Femur (tissue), 1 donor: ENCODE measurements around the gene HPSE2.
A peak's percentile ranks its signal among the peaks of the same experiment; 100 is the strongest.
"Not testable (repeated sequence)": the region's sequence is repeated elsewhere in the genome, so short reads cannot be mapped to it uniquely, and the experiment has no call there.

Source experiments
- DNase-seq: peaks from one replicate; pipeline ENCODE4 v3.0.0-alpha.2; 2017

Gene HPSE2

DNA sequence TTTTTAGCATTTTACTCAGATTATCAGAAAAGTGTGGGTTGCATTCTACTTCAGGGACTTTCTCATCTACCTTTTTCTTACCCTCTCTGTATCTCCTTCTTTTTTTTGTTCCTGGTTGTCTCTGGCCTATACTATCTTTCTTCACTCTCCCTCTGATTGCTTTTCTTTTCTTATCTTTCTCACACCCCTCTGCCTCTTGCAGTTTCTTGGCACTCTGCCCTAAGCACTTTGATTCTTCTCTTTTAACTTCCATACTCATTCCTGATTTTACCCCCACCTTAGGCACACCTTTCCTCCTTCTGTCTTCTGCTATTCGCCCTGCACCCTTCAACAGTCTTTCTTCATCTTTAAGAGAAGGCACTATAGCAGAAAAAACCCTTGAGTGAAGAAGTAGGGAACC lies 696.1 kb downstream of the HPSE2 start:
- DNase-seq, result no peak

DNA sequence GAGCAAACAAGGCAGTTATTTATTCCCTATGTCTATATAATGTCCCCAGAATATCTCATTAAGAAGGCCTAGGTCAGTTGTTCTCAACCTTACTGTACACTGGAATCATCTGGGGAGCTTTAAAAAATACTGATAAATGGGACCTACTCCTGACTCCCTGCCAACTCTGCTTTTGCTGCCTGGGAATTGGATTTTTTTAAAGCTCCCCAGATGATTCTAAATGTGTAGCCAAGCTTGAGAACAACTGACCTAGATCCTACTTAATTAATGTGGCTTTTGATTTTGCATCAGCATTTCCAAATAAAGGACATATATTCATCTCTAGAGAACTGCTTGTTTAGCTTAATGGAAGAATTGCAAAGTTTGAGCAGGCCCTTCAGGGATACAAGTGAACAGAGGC lies 697.2 kb downstream of the HPSE2 start:
- DNase-seq, result no peak

DNA sequence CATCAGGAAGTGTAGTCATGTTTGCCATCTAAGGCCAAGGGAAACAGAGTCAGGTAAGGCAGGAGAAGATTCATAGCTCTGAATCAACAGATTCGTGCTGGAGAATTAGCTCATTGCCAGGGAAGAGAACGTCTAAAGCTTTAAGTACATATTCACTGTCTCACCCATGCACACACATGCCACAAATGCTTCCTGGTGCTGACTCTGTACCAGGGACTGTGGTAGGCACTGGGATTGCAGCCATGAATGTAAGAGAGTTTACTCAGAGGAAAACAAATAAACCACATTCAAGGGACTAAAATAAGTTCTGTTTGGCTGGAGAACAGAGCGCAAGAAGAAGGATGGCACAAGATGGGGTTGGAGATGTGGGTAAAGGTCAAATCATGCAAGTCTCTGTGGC lies 699.1 kb downstream of the HPSE2 start:
- DNase-seq, result peak; percentile 31

DNA sequence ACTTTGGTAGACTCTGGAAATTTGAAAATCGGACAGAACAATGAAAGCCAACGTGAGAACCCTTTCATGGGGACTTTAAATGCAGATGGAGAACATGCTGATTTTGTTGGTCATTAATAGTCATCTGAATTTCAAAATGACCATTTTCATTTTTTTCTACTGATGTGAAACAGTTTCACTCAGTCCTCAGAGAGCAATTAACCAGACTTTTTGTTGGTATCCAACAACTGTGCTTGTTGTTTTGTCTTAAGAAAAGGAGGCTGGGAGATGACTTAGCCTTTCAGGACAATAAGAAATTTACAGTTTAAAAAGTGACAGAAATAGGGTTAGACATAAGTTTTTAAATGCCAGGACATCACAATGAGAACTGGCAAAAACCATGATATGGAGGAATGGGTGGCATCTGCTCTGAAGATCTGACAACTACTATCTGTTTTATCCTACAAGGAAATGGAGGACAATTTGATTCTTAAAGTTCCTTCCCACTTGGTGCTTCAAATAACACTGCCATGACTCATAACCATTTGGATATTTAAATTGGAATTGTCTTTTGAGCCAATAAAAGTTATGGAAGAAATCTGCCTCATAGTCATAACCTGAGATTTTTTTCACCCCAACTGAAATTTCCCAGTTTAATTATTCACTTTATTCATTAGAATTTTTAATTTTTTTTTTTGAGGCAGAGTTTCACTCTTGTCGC lies 701.8 kb downstream of the HPSE2 start:
- no peak for DNase-seq

DNA sequence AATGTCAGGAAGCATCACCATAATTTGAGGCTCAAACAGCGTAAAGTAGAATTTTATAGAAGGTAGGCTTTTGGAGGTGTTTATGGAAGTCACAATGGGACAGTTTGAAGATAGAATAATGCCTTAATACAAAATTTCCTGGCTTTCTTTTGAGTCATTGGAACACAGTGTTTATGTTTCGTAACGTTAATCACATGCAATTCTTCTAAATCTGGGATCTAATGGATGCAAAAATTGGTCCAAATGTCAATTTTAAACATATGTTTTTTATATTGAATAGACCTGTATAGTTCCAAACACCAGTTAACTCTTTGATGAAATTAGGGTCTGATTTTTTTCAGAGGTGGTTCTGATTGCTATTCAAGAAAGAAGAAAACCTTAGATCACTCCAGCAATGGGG lies 702.4 kb downstream of the HPSE2 start:
- no peak for DNase-seq

DNA sequence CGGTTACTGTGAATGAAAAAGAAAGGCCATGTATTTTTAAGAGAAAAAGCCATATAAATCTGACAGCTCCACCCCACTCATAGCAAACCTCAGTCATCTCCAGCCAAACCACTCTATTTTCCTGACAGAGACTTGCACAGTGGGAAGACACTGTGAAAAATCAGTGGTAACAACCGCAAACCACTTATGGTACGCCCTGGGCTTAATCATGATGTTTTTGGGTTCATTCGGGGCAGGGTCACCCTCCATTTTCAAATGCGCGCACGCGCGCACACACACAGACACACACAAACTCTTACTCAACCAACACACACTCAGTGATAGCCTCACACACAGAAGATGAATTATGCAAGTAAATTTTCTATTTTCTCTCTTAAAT lies 706.9 kb downstream of the HPSE2 start:
- DNase-seq, result peak; percentile 40

DNA sequence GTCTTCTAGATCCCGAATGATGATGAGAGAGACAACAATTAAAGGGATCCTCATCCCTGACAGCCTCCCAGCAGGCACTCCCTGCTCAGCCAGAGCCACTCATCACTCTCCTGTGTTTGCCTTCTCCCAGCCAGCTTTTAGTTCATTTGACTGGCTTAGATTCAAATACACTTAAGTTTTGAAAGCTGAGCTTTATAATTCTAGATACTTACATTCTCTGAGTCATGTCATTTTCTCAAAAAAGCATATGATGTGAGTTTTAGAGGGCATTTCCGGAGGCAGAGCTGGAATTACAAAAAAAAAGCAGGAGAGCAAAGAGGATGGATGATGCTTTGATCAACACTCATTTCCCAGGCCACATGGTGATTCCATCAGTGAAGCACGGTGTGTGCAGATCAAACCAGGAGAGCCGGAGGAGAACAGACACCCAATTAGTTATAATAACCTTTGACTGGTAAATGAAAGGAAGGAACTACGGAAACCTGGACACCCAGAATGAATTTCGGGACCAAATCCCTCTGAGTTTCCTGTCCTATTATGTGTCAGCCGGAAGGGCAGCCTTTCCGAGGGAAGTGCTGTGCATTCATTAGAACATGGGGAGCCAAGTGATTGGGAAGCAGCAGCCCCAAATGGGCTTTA lies 707.4 kb downstream of the HPSE2 start:
- DNase-seq, result no peak

DNA sequence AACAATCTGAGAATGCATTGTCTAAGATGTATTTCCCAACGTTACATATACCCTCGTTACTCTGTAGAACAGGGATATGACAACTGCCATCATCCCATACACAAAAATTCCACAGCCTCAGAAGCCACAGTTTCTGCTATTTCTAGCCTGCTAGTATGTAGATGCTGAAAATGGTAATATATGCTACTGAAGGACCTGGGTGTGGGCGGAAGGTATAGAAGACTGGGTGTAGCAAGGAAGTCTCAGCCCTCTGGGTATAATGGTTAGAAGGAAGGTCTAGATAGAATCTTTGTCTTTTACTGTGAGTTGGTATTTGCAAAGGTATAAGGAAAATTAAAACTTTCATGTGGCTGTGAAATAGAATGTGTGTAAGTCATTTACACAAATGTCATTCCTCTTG lies 709.7 kb downstream of the HPSE2 start:
- no peak for DNase-seq

DNA sequence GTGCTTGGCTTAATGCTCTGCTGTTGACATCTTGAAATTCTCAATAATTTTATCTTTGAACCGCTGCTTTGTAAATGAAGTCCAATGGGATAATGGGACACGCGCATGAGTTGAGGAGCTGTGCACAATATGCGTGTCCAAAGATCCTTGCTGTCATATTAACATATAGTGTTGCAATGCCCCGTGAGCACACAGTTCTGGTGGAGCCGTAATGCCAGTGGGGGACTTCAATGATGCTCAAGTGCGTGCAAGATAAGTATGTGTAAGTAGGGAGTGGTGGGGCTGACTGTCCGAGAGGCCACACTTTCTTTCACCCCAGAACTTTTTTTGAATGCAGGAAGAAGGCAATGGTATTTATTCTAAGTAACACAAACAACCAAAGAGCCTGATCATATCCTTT lies 711.5 kb downstream of the HPSE2 start:
- no peak for DNase-seq

DNA sequence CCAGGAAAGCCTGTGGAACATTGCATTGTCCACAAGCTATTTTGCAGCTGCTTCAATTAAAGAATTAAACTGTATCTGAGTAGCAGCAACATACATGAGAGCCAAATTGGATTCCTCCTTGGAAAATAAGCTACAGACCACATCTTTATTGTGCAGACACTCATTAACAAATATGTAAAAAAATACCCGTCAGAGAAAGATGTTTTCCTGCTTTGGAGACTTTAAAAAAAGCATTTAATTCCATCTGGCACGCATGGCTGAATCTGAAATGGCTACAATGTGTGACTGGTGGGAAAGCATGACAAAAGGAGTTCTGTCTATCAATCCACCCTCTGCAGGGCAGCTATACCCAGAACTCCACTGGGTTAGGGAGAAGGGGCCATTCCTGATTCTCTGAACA lies 715.8 kb downstream of the HPSE2 start:
- no peak for DNase-seq

DNA sequence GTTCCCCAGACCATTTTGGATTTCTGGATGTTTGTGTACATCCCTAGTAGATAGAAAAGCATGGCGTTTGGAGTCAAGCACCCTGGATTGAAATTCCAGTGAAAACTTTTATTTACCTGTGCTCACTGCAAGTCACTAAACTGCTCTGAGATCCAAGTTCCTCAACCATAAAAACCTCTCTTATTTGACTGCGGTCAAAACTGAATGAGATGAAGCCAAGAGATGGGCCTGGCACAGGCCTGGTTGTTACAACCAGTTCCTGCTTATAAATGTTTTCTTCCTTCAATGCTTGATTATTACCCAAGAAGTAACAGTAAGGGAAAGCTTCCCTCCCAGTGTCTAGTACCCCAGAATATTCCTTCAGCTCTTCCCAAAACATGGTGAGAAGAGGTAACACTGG lies 718.0 kb downstream of the HPSE2 start:
- DNase-seq, result no peak

DNA sequence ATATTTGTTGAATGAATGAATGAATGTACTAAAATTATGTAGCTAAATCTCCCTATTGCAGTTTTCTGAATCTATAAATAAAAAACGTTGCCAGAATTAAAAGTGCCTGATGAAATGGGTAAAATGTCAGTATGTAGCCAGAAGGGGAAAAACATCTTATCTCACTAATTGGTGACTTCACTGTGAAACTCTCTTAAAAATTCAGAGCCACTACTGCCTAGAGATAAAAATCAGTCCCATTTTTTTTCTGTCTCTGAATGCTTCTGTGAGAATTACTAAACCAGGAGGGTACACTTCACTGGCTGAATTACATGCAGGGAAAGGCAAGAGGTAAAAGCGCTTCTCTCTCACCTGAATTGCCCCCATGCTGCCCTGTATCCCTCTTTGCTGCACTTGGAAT lies 719.3 kb downstream of the HPSE2 start:
- DNase-seq, result no peak

DNA sequence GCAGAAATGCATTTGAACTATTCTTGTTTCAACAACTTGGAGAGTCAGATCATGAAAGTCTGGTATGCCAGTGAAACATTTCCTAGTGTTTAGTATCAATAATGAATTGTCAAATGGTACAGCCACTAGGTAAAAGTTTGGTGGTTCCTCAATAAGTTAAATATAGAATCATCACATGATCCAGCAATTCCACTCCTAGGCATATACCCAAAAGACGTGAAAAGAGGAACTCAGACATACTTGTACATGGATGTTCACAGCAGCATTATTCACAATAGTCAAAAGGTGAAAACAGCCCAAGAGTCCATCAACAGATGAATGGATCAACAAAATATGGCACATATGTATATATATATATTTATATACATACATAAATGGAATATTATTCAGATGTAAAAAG lies 721.9 kb downstream of the HPSE2 start:
- DNase-seq, result no peak

DNA sequence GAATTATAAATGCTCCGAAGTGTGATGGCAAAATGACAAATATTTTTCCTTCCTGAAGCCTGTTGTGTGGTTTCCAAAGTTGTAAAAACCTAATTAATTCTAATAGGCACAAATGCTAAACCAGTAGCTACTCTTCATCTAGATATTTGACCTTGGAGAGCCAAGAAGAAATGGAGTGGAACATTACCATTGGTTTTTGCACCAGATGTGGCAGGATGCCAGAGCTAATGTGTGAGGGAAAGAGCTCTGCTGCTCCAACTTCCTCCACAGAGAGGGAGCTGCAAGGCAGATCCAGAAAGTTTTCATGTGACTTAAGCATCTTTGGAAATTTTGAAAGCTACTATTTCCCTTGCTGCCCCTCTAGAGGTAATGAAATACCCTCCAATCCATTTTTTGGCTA lies 723.8 kb downstream of the HPSE2 start:
- DNase-seq, result peak; percentile 44

DNA sequence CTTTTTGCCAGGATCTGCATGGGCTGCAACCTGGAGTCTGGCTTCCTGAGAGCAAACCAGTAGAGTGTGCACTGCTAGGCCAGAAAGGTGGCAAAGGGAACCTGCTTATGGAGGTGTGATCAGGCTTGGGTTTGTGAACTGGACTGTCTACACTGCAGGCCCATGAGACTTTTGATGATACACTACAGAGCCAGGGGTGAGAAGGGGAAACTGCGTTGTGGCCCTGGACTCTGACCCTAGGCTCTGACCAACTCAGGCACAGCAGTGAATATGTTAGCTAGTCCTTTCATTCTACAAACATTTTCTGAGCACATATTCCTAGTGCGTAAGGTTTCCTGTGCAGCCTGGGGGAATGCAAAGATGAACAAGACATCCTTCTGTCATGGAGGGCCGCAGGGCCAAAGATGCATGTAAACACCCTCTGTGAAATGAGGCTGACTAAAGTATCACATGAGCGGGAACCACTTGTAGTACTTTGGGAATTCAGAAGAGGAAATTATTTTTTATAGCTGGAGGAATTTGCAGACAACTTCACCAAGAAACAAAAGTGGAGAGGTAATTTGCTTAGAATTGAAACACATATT lies 725.1 kb downstream of the HPSE2 start:
- DNase-seq, result no peak

DNA sequence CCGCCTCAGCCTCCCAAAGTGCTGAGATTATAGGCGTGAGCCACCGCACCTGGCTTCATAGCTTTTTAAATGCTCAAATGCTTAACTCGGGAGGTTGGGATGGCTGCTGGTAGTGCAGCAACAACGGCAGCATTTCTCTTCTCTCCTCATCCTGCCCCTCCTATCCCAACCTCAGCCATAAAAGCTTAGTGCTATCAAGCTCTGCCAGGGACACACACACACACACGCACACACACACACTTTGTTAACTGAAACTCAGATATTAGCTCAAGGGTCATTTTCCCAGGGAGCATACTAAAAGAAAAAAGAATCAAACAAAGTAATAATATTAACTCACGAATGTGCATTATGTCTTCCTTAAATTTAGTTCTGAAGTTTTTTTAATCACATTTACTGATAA lies 725.9 kb downstream of the HPSE2 start:
- DNase-seq, result no peak

DNA sequence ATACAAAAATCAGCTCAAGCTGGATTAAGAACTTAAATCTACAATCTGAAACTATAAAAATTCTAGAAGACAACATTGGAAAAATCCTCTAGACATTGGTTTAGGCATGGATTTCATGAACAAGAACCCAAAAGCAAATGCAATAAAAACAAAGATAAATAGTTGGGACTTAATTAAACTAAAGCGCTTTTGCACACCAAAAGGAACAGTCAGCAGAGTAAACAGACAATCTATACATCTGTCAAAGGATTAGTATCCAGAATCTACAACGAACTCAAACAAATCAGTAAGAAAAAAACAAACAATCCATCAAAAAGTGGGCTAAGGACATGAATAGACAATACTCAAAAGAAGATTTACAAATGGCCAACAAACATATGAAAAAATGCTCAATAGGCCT lies 733.1 kb downstream of the HPSE2 start:
- DNase-seq, result not testable (repeated sequence)

DNA sequence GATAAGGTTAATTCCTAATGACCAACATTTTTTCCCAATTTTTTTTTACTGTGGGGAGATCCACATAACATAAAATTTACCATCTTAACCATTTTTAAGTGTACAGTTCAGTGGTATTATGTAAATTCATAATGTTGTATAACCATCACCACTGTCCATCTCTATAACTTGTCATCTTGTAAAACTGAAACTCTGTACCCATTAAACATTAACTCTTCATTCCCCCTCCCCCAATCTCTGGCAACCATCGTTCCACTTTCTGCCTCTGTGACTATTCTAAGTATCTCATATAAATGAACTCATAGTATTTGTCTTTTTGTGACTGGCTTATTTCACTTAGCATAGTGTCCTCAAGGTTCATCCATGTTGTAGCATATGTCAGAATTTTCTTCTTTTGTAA lies 742.9 kb downstream of the HPSE2 start:
- DNase-seq, result no peak

DNA sequence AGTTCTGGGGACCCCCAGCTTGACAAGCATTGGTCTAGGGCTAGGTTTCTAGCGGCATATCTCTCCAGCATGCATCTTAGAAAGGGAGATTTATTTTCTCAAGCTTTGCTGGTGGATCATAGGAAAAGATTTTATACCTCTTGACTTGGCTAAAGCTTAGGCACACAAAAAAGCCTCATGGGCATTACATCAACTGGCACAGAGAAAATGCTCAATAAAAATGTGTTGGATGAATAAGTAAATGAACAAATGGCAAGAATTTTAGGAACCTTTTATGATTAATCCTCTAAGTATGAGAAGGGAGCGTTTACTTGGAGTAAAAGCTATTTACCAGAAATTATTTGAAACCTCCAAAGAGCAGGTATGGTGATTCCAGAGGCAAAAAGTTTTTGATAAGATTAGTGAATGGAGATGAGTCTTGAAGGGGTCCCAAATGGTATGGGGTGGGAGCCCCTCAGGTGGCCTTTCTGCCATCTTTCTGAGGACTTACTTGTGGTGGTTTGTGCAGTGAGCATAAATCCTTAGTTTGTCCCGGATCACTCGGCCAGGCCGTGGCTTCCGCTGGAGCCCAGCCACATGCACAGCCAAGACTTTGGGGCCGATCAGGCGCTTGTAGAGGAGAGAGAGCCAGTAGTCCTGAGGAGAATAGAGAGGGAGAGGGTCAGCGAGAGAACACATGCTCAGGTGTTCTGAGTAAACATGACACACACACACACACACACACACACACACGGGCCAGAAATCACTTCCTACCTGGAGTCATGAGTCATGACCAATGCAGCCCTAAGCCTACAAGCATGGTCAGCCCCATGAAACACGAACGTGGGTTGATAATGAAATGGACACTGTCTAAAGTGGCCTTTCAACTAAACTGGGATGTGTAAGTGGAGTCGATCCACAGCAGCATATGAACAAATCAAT lies 745.8 kb downstream of the HPSE2 start:
- no peak for DNase-seq

DNA sequence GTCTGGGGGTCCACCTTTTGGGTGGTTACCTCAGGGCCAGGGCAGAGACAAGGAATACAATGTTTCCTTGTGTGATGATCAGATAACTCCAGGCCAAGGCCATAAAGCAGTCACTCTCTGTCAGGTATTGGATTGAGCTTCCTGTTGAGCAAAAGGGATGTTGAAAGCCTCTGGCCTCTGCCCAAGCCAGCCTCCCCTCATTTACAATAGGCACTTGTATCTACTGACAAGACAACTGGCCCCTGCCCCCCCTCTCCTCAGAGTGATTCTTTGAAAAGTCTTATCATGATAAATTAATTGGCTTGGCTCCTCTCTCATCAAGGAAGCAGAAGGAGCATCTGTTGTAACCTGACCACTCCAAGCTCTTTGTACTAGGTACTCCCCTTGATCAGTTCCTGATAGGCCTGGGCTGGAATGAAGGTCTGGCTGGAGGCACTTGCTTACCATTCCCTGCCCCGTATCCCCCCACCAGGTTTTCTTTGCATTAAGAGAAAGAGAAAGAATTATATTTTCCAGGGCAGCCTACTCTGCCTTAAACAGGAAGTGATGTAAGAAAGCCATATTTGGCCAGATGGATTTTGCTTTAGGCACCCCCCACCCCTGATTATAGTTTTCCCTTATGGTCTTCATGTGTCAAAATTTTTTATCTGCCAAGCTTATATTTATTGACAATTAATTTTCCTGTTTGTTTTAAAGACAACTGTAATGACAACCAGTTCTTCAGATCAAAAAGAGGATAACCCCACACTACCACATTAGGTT lies 746.8 kb downstream of the HPSE2 start:
- DNase-seq, result no peak

DNA sequence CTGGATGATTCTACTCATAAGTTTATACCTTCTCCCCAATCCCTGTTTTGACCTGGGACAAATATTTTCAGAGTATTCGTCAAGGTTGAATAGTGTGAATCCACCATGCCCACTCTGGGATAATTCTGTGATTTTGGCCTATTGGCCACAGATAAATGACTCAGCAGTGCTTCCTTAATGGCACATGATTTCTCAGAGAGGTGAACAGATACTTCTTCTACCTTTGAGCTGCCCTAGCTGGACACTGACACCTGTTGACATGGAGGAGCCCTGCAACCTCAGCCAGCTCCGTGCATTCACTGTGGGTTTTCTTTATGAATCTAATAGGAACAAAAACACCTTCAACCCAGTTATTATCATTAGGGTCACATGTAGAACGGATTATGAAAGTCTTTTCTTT lies 748.0 kb downstream of the HPSE2 start:
- DNase-seq, result no peak

DNA sequence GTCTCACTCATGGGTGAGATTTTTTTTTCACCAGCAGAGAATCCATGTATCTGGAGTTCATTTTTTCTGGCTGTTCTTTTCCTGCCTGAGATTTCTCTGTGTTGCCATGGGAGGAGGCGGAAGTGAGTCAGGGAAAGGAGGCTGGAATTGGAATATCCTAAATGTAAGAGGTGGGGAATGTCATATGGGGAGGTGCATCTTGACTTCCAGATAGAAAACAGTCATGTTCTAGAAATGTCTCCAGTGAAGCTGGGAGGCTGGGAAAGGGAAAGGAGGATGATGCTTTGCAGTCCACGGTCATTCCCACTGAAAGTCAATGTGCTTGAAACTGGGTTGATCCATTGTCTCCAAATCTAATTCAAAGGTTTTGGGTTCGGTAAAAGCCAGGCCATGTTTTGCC lies 749.2 kb downstream of the HPSE2 start:
- no peak for DNase-seq

DNA sequence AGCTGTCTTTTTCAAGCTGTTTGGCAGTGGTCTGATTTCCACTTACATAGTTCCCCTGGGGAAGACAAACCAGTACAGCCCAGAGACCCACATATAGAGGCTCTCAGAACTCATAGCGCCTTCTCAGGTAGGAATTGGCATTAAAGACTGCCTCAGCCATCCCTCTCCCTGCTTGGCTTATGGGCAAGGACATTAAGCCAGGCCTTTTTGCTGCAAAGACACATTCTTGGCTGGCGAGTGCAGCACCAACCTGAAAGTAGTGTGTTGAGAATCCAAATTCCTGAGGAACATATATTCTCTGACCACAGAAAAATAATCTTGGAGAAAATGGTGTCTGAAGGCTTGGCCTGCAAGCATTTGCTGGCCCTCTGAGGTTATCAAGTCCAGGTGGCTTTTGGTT lies 749.7 kb downstream of the HPSE2 start:
- no peak for DNase-seq
